HepG2 (cell line): ENCODE data around the gene NPC1. TPM values are rescaled to one million over a fixed set of nuclear protein-coding genes. Genes with fewer than 3 reads are reported as not detected.

Experiments
- BRCA1 ChIP-seq: sonication (generic); formaldehyde crosslinking; IDR thresholded peaks from 2 replicates; pipeline ENCODE4 v1.4.0; 2020; ENCODE audit warnings: missing genetic modification reagents
- CBX5 ChIP-seq: sonication (generic); formaldehyde crosslinking; IDR thresholded peaks from 2 replicates; pipeline ENCODE4 v1.4.0; 2020; ENCODE audit warnings: missing genetic modification reagents, borderline replicate concordance
- CHD4 ChIP-seq: fragments of 200-600 bp; sonication (generic); IDR thresholded peaks from 2 replicates; pipeline ENCODE4 v1.7.0; 2017; ENCODE audit warnings: mild to moderate bottlenecking, low read length, borderline replicate concordance
- CREBL2 ChIP-seq: sonication (generic); formaldehyde crosslinking; IDR thresholded peaks from 2 replicates; pipeline ENCODE4 v1.8.1; 2023; ENCODE audit warnings: missing genetic modification reagents, mild to moderate bottlenecking, borderline replicate concordance
- GTF3A ChIP-seq: sonication (generic); formaldehyde crosslinking; conservative IDR thresholded peaks from 2 replicates; pipeline ENCODE4 v1.4.0; 2020; ENCODE audit warnings: mild to moderate bottlenecking, missing genetic modification reagents
- HBP1 ChIP-seq: IDR thresholded peaks from 2 replicates; pipeline ENCODE4 v1.6.1; 2016; ENCODE audit warnings: low read depth, control low read depth
- IRF2 ChIP-seq: IDR thresholded peaks from 2 replicates; pipeline ENCODE4 v1.6.1; 2018; ENCODE audit warnings: missing genetic modification reagents, missing compliant biosample characterization
- KDM4B ChIP-seq: sonication (generic); formaldehyde crosslinking; IDR thresholded peaks from 2 replicates; pipeline ENCODE4 v1.4.0; 2020; ENCODE audit warnings: missing genetic modification reagents
- LBX2 ChIP-seq: sonication (generic); formaldehyde crosslinking; IDR thresholded peaks from 2 replicates; pipeline ENCODE4 v1.5.0; 2020; ENCODE audit warnings: missing genetic modification reagents, mild to moderate bottlenecking, borderline replicate concordance
- MXD1 ChIP-seq: sonication (generic); formaldehyde crosslinking; IDR thresholded peaks from 2 replicates; pipeline ENCODE4 v1.4.0; 2020; ENCODE audit warnings: mild to moderate bottlenecking, missing genetic modification reagents
- MZF1 ChIP-seq: sonication (generic); formaldehyde crosslinking; IDR thresholded peaks from 2 replicates; pipeline ENCODE4 v1.8.1; 2023; ENCODE audit warnings: mild to moderate bottlenecking, missing genetic modification reagents, borderline replicate concordance
- POLR2A ChIP-seq, 2 experiments: IDR thresholded peaks; 2 replicates each; pipeline ENCODE4 v1.6.1; 2011; ENCODE audit warnings: low read depth in 2 of 2, low read length in 2 of 2, mild to moderate bottlenecking in 1 of 2, moderate library complexity in 1 of 2; ENCODE audit not compliant: insufficient read depth in 1 of 2
- SIN3A ChIP-seq: IDR thresholded peaks from 2 replicates; pipeline ENCODE4 v1.6.1; 2011; ENCODE audit warnings: low read depth, mild to moderate bottlenecking, control low read depth, low read length, borderline replicate concordance
- SMYD3 ChIP-seq: sonication (generic); formaldehyde crosslinking; IDR thresholded peaks from 2 replicates; pipeline ENCODE4 v1.8.1; 2023; ENCODE audit warnings: mild to moderate bottlenecking, missing genetic modification reagents
- SOX13 ChIP-seq, 3 experiments: fragments of 450-650 bp in 1 of 3; sonication (generic) in 1 of 3; formaldehyde crosslinking in 1 of 3; IDR thresholded peaks in 2 of 3; conservative IDR thresholded peaks in 1 of 3; 2 replicates each; pipeline versions ENCODE4 v1.5.0 to v1.6.1; 2016 to 2020; ENCODE audit warnings: antibody characterized with exemption in 1 of 3, mild to moderate bottlenecking in 1 of 3, missing compliant biosample characterization in 1 of 3, missing genetic modification reagents in 1 of 3, moderate library complexity in 1 of 3
- STAT6 ChIP-seq: sonication (generic); formaldehyde crosslinking; IDR thresholded peaks from 2 replicates; pipeline ENCODE4 v1.4.0; 2020; ENCODE audit warnings: missing genetic modification reagents, mild to moderate bottlenecking, borderline replicate concordance
- ZNF142 ChIP-seq: sonication (generic); formaldehyde crosslinking; IDR thresholded peaks from 2 replicates; pipeline ENCODE4 v1.4.0; 2020; ENCODE audit warnings: missing genetic modification reagents
- ZNF501 ChIP-seq: sonication (generic); formaldehyde crosslinking; IDR thresholded peaks from 2 replicates; pipeline ENCODE4 v1.5.1; 2020; ENCODE audit warnings: mild to moderate bottlenecking, moderate library complexity, missing genetic modification reagents
- polyA plus RNA-seq, 8 experiments: library from polyadenylated mRNA; depleted of rRNA in 3 of 8; stranded (reverse) in 7 of 8; unstranded in 1 of 8; fragments of >200 nt; fragmentation: Illumina TruSeq in 4 of 8; extraction: Trizol in 4 of 8; gene quantifications; 2 replicates each; pipeline versions ENCODE4 v1.2.1 to v1.2.3, GENCODE V29; 2011 to 2016; ENCODE audit warnings: low read depth in 4 of 8, missing spikeins in 1 of 8, mixed read lengths in 1 of 8; ENCODE audit not compliant: insufficient read depth in 1 of 8
- total RNA-seq, 5 experiments: library from RNA; depleted of rRNA; stranded (reverse); fragments of >200 nt; fragmentation: Illumina TruSeq; extraction: Trizol; gene quantifications; 2 replicates each; pipeline ENCODE4 v1.2.3, GENCODE V29; 2016; ENCODE audit warnings: low read depth in 1 of 5

NPC1 gene
- total and polyA plus RNA-seq, 2 of the 13 experiments (the other 11 are each of a cell fraction or from before 2014, with no cell fraction given) = 46.5 to 114 TPM

- TF ChIP-seq ZNF142 (CRISPR knock-in tag) (no peak), ZNF501 (CRISPR knock-in tag) (no peak), CREBL2 (CRISPR knock-in tag) (no peak), GTF3A (CRISPR knock-in tag) (no peak), SOX13 (IDR thresholded peaks at IDR 0.05) (no peak), SOX13 (CRISPR knock-in tag; conservative IDR thresholded peaks at IDR 0.05 in 1 of 2, IDR thresholded peaks at IDR 0.05 in 1 of 2) (peak in 1 of 2 experiments; percentile 71; a peak in 2 of 4 replicates), CHD4 (no peak), LBX2 (CRISPR knock-in tag) (no peak), STAT6 (CRISPR knock-in tag) (no peak), HBP1 (CRISPR knock-in tag) (no peak), CBX5 (CRISPR knock-in tag) (no peak), MZF1 (CRISPR knock-in tag) (no peak), BRCA1 (CRISPR knock-in tag) (no peak), SIN3A (no peak), POLR2A (IDR thresholded peaks at IDR 0.05; ENCODE audit: insufficient read depth in 1 of 2, low read depth in 2 of 2, low read length in 2 of 2) (no peak), SMYD3 (CRISPR knock-in tag) (no peak), MXD1 (CRISPR knock-in tag) (no peak), KDM4B (CRISPR knock-in tag) (no peak), IRF2 (CRISPR knock-in tag) (0 out of 2 replicates have a peak, but pooled peaks have one; percentile 40)
Measured at GRCh38 chr18:23572012-23572411, 14.3 kb downstream of the NPC1 start (continued).
